ENCODE measurements around the gene COX4I2.
A peak's percentile ranks its signal among the peaks of the same experiment; 100 is the strongest.

Gene COX4I2

GRCh38 chr20:31630187-31630790 lies 7.4 kb upstream of the COX4I2 start:
- TF ChIP-seq POU2F2 (IDR thresholded peaks at IDR 0.05; ENCODE audit: low read depth, low read length), result no peak
- peak; percentile 26 for TF ChIP-seq SPI1 (IDR thresholded peaks at IDR 0.05; ENCODE audit: low read depth, low read length)
- DNase-seq (ENCODE audit: insufficient read length, low spot score) (no peak), FAIRE-seq (no peak)

- DNase-seq (ENCODE audit: insufficient read length, low spot score) (no peak), FAIRE-seq (no peak)
- TF ChIP-seq POLR2A (IDR thresholded peaks at IDR 0.05; ENCODE audit: low read depth, low read length) (no peak), SPI1 (IDR thresholded peaks at IDR 0.05; ENCODE audit: low read depth, low read length) (no peak), PAX5 (IDR thresholded peaks at IDR 0.05; ENCODE audit: insufficient read depth, low read length, severe bottlenecking) (no peak), POLR2AphosphoS5 (IDR thresholded peaks at IDR 0.05; ENCODE audit: low read depth, low read length) (no peak), POU2F2 (IDR thresholded peaks at IDR 0.05; ENCODE audit: low read depth, low read length) (no peak), TAF1 (IDR thresholded peaks at IDR 0.05; ENCODE audit: low read depth, low read length) (no peak)
Measured at GRCh38 chr20:31632548-31633338, 5.0 kb upstream of the COX4I2 start.

GRCh38 chr20:31633339-31633914 lies 4.3 kb upstream of the COX4I2 start:
- no peak for DNase-seq (ENCODE audit: insufficient read length, low spot score)
- TF ChIP-seq SPI1 (IDR thresholded peaks at IDR 0.05; ENCODE audit: low read depth, low read length), result no peak
- no peak for TF ChIP-seq POLR2AphosphoS5 (IDR thresholded peaks at IDR 0.05; ENCODE audit: low read depth, low read length)
- TF ChIP-seq POU2F2 (IDR thresholded peaks at IDR 0.05; ENCODE audit: low read depth, low read length), result no peak
- TF ChIP-seq PAX5 (IDR thresholded peaks at IDR 0.05; ENCODE audit: insufficient read depth, low read length, severe bottlenecking), result no peak
- no peak for TF ChIP-seq TAF1 (IDR thresholded peaks at IDR 0.05; ENCODE audit: low read depth, low read length)
- TF ChIP-seq POLR2A (IDR thresholded peaks at IDR 0.05; ENCODE audit: low read depth, low read length), result no peak
- FAIRE-seq, result no peak

- DNase-seq (ENCODE audit: insufficient read length, low spot score) (no peak), FAIRE-seq (no peak)
- TF ChIP-seq PAX5 (IDR thresholded peaks at IDR 0.05; ENCODE audit: insufficient read depth, low read length, severe bottlenecking), result no peak
- no peak for TF ChIP-seq SPI1 (IDR thresholded peaks at IDR 0.05; ENCODE audit: low read depth, low read length)
- TF ChIP-seq TAF1 (IDR thresholded peaks at IDR 0.05; ENCODE audit: low read depth, low read length), result no peak
- TF ChIP-seq POLR2AphosphoS5 (IDR thresholded peaks at IDR 0.05; ENCODE audit: low read depth, low read length), result no peak
- TF ChIP-seq POU2F2 (IDR thresholded peaks at IDR 0.05; ENCODE audit: low read depth, low read length), result no peak
- TF ChIP-seq POLR2A (IDR thresholded peaks at IDR 0.05; ENCODE audit: low read depth, low read length), result no peak
Measured at GRCh38 chr20:31638317-31638716, 605 bp downstream of the COX4I2 start.

- TF ChIP-seq POLR2A (IDR thresholded peaks at IDR 0.05; ENCODE audit: low read depth, low read length), result no peak
- no peak for TF ChIP-seq SPI1 (IDR thresholded peaks at IDR 0.05; ENCODE audit: low read depth, low read length)
- no peak for TF ChIP-seq TAF1 (IDR thresholded peaks at IDR 0.05; ENCODE audit: low read depth, low read length)
- TF ChIP-seq POU2F2 (IDR thresholded peaks at IDR 0.05; ENCODE audit: low read depth, low read length), result no peak
- TF ChIP-seq POLR2AphosphoS5 (IDR thresholded peaks at IDR 0.05; ENCODE audit: low read depth, low read length), result no peak
- no peak for TF ChIP-seq PAX5 (IDR thresholded peaks at IDR 0.05; ENCODE audit: insufficient read depth, low read length, severe bottlenecking)
- FAIRE-seq (no peak), DNase-seq (ENCODE audit: insufficient read length, low spot score) (no peak)
Measured at GRCh38 chr20:31638816-31639215, 1.1 kb downstream of the COX4I2 start.

GRCh38 chr20:31640259-31640658 lies 2.5 kb downstream of the COX4I2 start:
- no peak for DNase-seq (ENCODE audit: insufficient read length, low spot score)
- no peak for FAIRE-seq
- TF ChIP-seq PAX5 (IDR thresholded peaks at IDR 0.05; ENCODE audit: insufficient read depth, low read length, severe bottlenecking) (no peak), TAF1 (IDR thresholded peaks at IDR 0.05; ENCODE audit: low read depth, low read length) (no peak), POLR2AphosphoS5 (IDR thresholded peaks at IDR 0.05; ENCODE audit: low read depth, low read length) (no peak), POU2F2 (IDR thresholded peaks at IDR 0.05; ENCODE audit: low read depth, low read length) (no peak), POLR2A (IDR thresholded peaks at IDR 0.05; ENCODE audit: low read depth, low read length) (no peak), SPI1 (IDR thresholded peaks at IDR 0.05; ENCODE audit: low read depth, low read length) (no peak)

- FAIRE-seq, result peak; percentile 73
- no peak for DNase-seq (ENCODE audit: insufficient read length, low spot score)
- TF ChIP-seq POLR2A (IDR thresholded peaks at IDR 0.05; ENCODE audit: low read depth, low read length), result no peak
- TF ChIP-seq POLR2AphosphoS5 (IDR thresholded peaks at IDR 0.05; ENCODE audit: low read depth, low read length), result no peak
- TF ChIP-seq PAX5 (IDR thresholded peaks at IDR 0.05; ENCODE audit: insufficient read depth, low read length, severe bottlenecking), result no peak
- no peak for TF ChIP-seq POU2F2 (IDR thresholded peaks at IDR 0.05; ENCODE audit: low read depth, low read length)
- no peak for TF ChIP-seq TAF1 (IDR thresholded peaks at IDR 0.05; ENCODE audit: low read depth, low read length)
- TF ChIP-seq SPI1 (IDR thresholded peaks at IDR 0.05; ENCODE audit: low read depth, low read length), result no peak
Measured at GRCh38 chr20:31641391-31641790, 3.7 kb downstream of the COX4I2 start.

- no peak for DNase-seq (ENCODE audit: insufficient read length, low spot score)
- FAIRE-seq, result no peak
- no peak; the same call in 1 of the 2 replicates for TF ChIP-seq SPI1 (IDR thresholded peaks at IDR 0.05; ENCODE audit: low read depth, low read length)
- no peak for TF ChIP-seq POU2F2 (IDR thresholded peaks at IDR 0.05; ENCODE audit: low read depth, low read length)
- no peak for TF ChIP-seq PAX5 (IDR thresholded peaks at IDR 0.05; ENCODE audit: insufficient read depth, low read length, severe bottlenecking)
- TF ChIP-seq POLR2AphosphoS5 (IDR thresholded peaks at IDR 0.05; ENCODE audit: low read depth, low read length), result no peak
- no peak for TF ChIP-seq POLR2A (IDR thresholded peaks at IDR 0.05; ENCODE audit: low read depth, low read length)
- no peak for TF ChIP-seq TAF1 (IDR thresholded peaks at IDR 0.05; ENCODE audit: low read depth, low read length)
Measured at GRCh38 chr20:31642837-31643236, 5.1 kb downstream of the COX4I2 start.

- DNase-seq (ENCODE audit: insufficient read length, low spot score), result no peak
- no peak for TF ChIP-seq POLR2AphosphoS5 (IDR thresholded peaks at IDR 0.05; ENCODE audit: low read depth, low read length)
- TF ChIP-seq SPI1 (IDR thresholded peaks at IDR 0.05; ENCODE audit: low read depth, low read length), result no peak
- TF ChIP-seq TAF1 (IDR thresholded peaks at IDR 0.05; ENCODE audit: low read depth, low read length), result no peak
- no peak for TF ChIP-seq POLR2A (IDR thresholded peaks at IDR 0.05; ENCODE audit: low read depth, low read length)
- no peak for TF ChIP-seq PAX5 (IDR thresholded peaks at IDR 0.05; ENCODE audit: insufficient read depth, low read length, severe bottlenecking)
- TF ChIP-seq POU2F2 (IDR thresholded peaks at IDR 0.05; ENCODE audit: low read depth, low read length), result no peak
- no peak for FAIRE-seq
Measured at GRCh38 chr20:31643522-31643921, 5.8 kb downstream of the COX4I2 start.
